HG03575 (cell line): ENCODE data around the gene GCK.

Source experiments
- ATAC-seq: cut with Tn5 transposase; IDR thresholded peaks from one replicate; pipeline ENCODE4 v1.9.1; 2021; ENCODE audit not compliant: unreplicated experiment, insufficient number of reproducible peaks, low FRiP score; ENCODE audit errors: extremely low read depth

GCK gene

GRCh38 chr7:44101966-44102845 is 87.0 kb downstream of the GCK start:
- no peak for ATAC-seq

GRCh38 chr7:44101303-44101965 is 87.8 kb downstream of the GCK start:
- ATAC-seq, result no peak

- no peak for ATAC-seq
These were observed 88.6 kb downstream of the GCK start for GRCh38 chr7:44100458-44101302.

DNA sequence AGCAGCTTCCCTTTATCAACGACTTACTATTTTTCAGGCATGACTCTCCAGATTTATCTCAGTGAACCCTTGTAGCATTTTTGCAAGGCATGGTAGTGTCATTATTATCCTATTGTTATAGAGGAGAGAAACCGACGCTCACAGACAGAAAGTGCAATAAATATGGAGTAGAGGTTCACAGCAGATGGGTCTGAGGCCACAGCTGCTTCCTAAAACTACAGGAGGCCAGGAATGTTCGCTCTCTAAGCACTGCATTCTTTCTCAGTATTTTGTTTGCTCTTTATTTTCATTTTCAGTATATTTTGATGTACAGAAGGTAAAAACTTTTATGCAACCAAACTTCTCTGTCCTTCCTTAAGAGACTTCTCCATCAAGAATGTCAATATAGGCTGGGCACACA is 89.6 kb downstream of the GCK start:
- ATAC-seq, result no peak

DNA sequence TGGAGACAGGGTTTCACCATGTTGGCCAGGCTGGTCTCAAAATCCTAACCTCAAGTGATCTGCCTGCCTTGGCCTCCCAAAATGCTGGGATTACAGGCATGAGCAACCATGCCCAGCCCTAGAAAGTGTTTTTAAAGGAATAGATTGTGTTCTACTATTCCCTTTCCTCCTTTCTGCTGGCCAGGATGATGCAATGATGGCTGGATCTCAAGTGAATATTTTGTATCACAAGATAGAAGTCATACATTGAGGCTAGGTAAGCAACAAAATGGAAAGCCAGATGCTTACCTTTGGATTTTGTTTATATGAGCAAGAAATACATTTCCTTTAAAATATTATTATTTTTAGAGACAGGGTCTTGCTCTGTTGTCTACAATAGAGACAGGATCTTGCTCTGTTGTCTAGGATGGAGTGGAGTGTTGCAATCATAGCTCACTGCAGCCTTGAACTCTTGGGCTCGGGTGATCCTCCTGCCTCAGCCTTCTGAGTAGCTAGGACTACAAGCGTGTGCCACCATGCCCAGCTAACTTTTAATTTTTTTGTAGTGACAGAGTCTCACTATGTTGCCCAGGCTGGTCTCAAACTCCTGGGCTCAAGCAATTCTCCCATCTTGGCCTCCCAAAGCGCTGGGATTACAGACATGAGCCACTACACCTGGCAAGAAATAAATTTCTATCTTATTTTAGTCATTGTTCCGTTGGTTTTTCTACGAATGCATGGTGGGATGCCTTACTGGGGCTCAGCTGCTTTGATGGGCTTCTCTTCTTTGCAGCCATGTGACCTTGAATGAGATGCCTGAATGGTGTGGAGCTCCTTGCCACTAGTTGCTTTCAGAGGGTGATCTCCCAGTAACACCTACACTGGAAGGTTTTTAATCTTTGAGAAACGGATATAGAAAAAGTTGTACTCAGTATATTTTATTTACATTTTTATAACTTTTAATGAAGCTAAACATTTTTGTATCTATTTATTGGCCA is 90.9 kb downstream of the GCK start:
- no peak for ATAC-seq

DNA sequence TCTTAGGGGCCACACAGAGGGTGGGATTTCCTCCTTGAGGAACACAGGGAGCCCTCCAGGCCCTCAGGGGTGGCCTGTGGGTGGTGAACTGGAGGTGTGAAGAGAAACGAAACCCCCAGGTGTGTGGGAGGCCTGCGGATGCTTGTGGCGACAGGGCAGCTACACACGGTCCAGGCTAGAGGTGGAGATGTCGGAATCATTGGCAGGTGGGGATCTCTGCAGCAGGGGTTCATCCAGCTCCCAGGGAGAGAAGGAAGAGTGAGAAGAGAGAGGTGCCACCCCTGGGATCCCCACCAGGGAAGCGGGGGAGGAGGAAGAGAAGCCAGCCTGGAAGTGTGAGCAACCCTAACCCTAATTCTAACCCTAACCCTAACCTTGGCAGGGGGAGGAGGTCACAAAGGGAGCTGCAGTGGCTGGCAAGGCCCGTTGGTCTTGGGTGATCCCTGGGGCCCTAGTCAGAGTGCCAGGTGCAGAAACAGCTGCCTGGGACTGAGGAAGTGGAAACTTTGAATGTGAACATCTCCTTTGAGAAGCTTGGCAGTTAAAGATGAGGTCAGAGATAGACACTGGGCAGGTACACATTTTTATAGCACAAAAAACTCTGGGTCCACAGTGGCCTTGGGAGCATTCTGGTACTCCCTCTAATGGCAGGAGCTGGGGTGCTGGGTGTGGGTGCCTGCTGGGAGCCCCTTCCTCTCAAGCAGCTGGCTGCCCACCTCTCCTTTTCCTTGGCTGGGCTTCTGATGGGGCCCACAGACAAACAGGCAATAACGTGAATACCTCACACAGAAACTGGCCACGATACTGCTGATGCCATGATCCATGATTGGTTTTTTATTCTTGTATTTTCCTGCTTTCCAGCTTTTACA is 91.9 kb downstream of the GCK start:
- ATAC-seq, result no peak

DNA sequence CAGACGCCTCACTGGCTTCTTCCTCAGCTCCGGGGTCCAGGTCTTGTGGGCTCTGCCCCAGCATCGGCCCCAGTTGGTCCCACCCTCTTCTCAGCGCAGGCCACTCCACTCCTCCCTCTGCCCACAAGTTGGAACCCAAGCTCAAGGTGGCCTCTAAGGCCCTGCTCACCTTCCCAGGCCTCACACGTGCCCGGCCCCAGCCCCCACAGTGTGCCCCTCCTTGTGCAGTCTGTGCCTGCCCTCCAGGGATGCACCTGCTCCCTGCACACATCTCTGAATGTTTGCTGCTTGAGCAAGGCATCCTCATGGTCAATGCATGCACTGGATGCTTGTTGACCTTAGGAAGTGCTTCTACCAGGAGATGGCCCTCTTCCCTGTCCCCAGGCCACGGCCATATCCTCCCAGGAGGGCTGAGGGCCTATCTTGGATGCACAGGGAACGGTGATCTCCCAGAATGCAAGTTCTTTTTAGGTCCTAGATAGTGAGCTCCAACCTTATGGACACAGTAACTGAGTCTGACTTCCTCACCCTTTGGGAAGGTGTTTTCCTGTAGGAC is 92.8 kb downstream of the GCK start:
- no peak for ATAC-seq

- no peak for ATAC-seq
These were observed 93.5 kb downstream of the GCK start for GRCh38 chr7:44095781-44096180.

DNA sequence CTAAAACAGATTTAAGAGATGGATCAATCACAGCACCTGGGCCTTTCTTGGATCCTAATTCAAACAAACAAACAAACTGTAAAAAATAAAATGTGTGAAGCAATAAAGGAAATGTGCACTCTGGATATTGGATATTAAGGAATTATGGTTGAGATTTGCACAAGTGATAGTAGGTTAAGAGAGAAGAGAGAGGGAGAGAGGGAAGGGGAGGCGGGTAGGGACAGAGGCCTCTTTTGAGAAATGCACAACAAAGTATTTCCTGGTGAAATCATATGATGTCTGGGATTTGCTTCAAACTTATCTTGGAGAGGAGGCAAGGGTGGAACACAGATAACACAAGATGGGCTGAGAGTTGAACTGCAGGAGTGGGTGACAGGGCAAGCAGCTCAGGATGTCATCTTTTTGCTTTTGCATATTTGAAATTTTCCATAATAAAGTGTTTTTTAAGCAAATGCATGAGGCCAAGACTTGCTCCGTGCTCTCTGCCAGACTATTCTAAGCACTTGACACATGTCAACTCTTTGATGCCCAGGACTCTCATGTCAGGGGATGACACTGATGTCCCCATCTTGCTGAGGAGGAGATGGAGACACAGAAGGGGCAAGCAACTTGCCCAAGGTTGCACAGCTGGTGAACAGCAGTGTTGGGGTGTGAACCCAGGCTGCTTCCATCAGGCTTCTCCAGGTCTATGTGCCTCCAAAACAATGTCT is 94.2 kb downstream of the GCK start:
- no peak for ATAC-seq

- no peak for ATAC-seq
These were observed 94.9 kb downstream of the GCK start for GRCh38 chr7:44094365-44094764.
